ENCODE measurements around the gene TERF2IP. TPM values are rescaled to one million over a fixed set of nuclear protein-coding genes. Genes with fewer than 3 reads are reported as not detected.
A peak's percentile ranks its signal among the peaks of the same experiment; 100 is the strongest.

Gene TERF2IP
- total and polyA plus RNA-seq, 9 of the 15 experiments (the other 6 are each of a cell fraction or from before 2014, with no cell fraction given) = 14.5 to 64.2 (median 47.0) TPM

DNA sequence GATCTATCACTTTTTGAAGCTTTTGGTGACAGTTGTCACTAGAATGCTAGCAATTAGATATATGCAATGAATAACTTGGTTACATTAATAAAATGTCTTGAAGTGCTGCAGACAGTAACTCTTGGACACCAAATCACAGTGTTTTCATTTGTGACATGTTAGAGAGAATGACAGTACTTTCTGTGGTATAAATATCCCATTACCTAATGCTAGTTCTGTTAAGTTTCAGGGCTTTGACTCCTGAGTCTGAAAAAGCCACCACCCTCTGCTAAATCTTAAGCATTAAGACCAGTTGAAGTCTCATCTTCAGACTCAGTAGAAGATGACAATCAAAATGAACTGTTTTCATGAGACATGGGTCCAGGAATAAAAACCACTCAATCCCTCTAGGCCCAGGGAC lies 39.8 kb downstream of the TERF2IP start (continued):
- TF ChIP-seq THRB (CRISPR knock-in tag; conservative IDR thresholded peaks at IDR 0.05) = no peak
- no peak for TF ChIP-seq ZNF140 (CRISPR knock-in tag; IDR thresholded peaks at IDR 0.05)
- no peak for TF ChIP-seq TFAM (CRISPR knock-in tag; conservative IDR thresholded peaks at IDR 0.05)

- FAIRE-seq (peak; percentile 77), DNase-seq (ENCODE audit: extremely low read depth in 1 of 4, low spot score in 3 of 4) (peak; percentile 37 to 58 (median 50)), ATAC-seq (peak; percentile 77)
- BruUV-seq (replicated peaks) = no TSS peak
- ChIA-PET POLR2A (interaction anchor here (0.7 kb wide), 1 partner anchor 10 kb away, joined by 3 read pairs; no protein-coding TSS in a partner anchor), CTCF (ENCODE audit: low intra/inter-chr PET ratio) (no interaction called here)
- no peaks in the 10 kb centered on the region for H3K36me3 ChIP-seq (ENCODE audit: control insufficient read depth, insufficient read depth, low read length)
- H3K27me3 ChIP-seq (ENCODE audit: control insufficient read depth in 2 of 2, insufficient read depth in 2 of 2, low read length in 2 of 2) = peaks cover 8 to 12% of the 10 kb centered on the region in 2 experiments; a peak in 4 of 5 replicates
- intact Hi-C loops (cut with micrococcal nuclease) (loop anchor here (5.0 kb wide), 1 partner anchor 67 kb away; no protein-coding TSS in a partner anchor), in situ Hi-C loops (cut with MboI) (no loop called here)
- H2AFZ ChIP-seq (ENCODE audit: low read depth, low read length) = no peak overlapping the region
- H3K4me2 ChIP-seq (ENCODE audit: insufficient read depth, low read length) = no peak overlapping the region
- H3K9me3 ChIP-seq (replicated peaks; ENCODE audit: control insufficient read depth, insufficient read depth, low read depth, low read length) = no peaks in the 10 kb centered on the region
- TF ChIP-seq CTCFL (IDR thresholded peaks at IDR 0.05; ENCODE audit: borderline replicate concordance, insufficient read depth, low read depth, low read length, poor library complexity, severe bottlenecking) = peak; percentile 39
- TF ChIP-seq DACH1 (IDR thresholded peaks at IDR 0.05; ENCODE audit: partially characterized antibody) = peak; percentile 76
- TF ChIP-seq, protein P1, sequence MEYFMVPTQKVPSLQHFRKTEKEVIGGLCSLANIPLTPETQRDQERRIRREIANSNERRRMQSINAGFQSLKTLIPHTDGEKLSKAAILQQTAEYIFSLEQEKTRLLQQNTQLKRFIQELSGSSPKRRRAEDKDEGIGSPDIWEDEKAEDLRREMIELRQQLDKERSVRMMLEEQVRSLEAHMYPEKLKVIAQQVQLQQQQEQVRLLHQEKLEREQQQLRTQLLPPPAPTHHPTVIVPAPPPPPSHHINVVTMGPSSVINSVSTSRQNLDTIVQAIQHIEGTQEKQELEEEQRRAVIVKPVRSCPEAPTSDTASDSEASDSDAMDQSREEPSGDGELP (CRISPR knock-in tag; IDR thresholded peaks at IDR 0.05; ENCODE audit: borderline replicate concordance) = peak; percentile 36; the same call in 1 of the 2 replicates
- no peak for TF ChIP-seq ZEB2 (IDR thresholded peaks at IDR 0.05)
- no peak for TF ChIP-seq PHB2 (IDR thresholded peaks at IDR 0.05; ENCODE audit: low read depth)
- 0 out of 4 replicates have a peak, but pooled peaks of 1 of the 2 experiments have one; percentile 8 for TF ChIP-seq RAD21 (CRISPR knock-in tag; conservative IDR thresholded peaks at IDR 0.05 in 1 of 2, IDR thresholded peaks at IDR 0.05 in 1 of 2)
- peak in 1 of 2 experiments; percentile 21; a peak in 1 of 4 replicates for TF ChIP-seq KDM1A (IDR thresholded peaks at IDR 0.05)
- TF ChIP-seq, protein P2, sequence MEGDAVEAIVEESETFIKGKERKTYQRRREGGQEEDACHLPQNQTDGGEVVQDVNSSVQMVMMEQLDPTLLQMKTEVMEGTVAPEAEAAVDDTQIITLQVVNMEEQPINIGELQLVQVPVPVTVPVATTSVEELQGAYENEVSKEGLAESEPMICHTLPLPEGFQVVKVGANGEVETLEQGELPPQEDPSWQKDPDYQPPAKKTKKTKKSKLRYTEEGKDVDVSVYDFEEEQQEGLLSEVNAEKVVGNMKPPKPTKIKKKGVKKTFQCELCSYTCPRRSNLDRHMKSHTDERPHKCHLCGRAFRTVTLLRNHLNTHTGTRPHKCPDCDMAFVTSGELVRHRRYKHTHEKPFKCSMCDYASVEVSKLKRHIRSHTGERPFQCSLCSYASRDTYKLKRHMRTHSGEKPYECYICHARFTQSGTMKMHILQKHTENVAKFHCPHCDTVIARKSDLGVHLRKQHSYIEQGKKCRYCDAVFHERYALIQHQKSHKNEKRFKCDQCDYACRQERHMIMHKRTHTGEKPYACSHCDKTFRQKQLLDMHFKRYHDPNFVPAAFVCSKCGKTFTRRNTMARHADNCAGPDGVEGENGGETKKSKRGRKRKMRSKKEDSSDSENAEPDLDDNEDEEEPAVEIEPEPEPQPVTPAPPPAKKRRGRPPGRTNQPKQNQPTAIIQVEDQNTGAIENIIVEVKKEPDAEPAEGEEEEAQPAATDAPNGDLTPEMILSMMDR (IDR thresholded peaks at IDR 0.05 in 2 of 3, conservative IDR thresholded peaks at IDR 0.05 in 1 of 3; ENCODE audit: insufficient read depth in 2 of 3, low read depth in 1 of 3, low read length in 3 of 3) = peak; percentile 44 to 50 (median 49); a peak in 5 of 6 replicates
- TF ChIP-seq SP2 (IDR thresholded peaks at IDR 0.05; ENCODE audit: extremely low read depth, low read depth, low read length, poor library complexity, severe bottlenecking) = no peak
- 6% methylated on average over 6 of the region's 6 CpGs for WGBS (ENCODE audit: insufficient coverage, low coverage, missing lambda C conversion rate)
- H3K4me3 ChIP-seq = no peak overlapping the region
- H3K79me2 ChIP-seq (ENCODE audit: control insufficient read depth, insufficient read depth, low read length) = no peaks in the 10 kb centered on the region
- no peaks in the 10 kb centered on the region for H3K9me1 ChIP-seq (ENCODE audit: control insufficient read depth, insufficient read depth, low read length)
- H3K9ac ChIP-seq (ENCODE audit: insufficient read depth in 1 of 2, low read depth in 2 of 2, low read length in 2 of 2) = no peak overlapping the region
- H3K4me1 ChIP-seq (replicated peaks in 1 of 2; ENCODE audit: control insufficient read depth in 2 of 2, insufficient read depth in 2 of 2, low read length in 2 of 2) = no peaks in the 10 kb centered on the region
- no peaks in the 10 kb centered on the region for H4K20me1 ChIP-seq (replicated peaks; ENCODE audit: control insufficient read depth, insufficient read depth, low read length)
- no peak overlapping the region for H3K27ac ChIP-seq (ENCODE audit: extremely low read depth, low read depth, low read length)
Observed at GRCh38 chr16:75695708-75696107, 48.1 kb downstream of the TERF2IP start.

All from K562 (cell line).